Colon (tissue), 2 donors: Measurements from ENCODE around the gene FAM110D.

Experiments used
- FAIRE-seq: peaks from 2 replicates; lab custom pipeline; 2012; peaks lifted over from hg19 to GRCh38; lab: Jason Lieb, UNC
- donor health status: control.
- donor health status: control.

The FAM110D gene

GRCh38 chr1:26189331-26189730 lies 30.5 kb downstream of the FAM110D start:
- FAIRE-seq: no peak

DNA sequence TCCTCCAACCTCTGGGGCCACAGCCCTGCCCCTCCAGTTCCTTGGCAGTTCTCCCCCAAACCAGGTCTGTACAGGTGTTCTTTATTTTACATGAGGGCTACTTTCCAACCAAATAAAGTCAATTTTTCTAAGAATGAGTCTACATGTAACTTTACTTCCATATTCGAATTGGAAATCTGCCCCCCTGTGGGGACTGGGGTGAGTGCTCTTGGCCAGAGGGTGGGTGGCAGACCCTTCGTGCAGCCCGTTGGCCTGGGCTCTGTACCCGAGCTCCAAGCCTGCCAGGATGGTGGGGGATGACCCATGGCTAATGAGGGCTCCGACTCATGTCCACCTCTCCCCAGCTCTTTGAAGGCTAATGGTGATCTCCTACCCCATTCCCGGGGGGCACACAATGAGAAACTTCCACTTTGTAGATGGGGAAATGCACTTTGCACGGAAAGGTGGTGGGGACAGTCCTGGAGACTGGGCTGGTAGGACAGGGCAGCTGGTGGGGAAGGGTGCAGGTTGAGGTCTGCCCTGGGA lies 30.9 kb downstream of the FAM110D start:
- no peak for FAIRE-seq

DNA sequence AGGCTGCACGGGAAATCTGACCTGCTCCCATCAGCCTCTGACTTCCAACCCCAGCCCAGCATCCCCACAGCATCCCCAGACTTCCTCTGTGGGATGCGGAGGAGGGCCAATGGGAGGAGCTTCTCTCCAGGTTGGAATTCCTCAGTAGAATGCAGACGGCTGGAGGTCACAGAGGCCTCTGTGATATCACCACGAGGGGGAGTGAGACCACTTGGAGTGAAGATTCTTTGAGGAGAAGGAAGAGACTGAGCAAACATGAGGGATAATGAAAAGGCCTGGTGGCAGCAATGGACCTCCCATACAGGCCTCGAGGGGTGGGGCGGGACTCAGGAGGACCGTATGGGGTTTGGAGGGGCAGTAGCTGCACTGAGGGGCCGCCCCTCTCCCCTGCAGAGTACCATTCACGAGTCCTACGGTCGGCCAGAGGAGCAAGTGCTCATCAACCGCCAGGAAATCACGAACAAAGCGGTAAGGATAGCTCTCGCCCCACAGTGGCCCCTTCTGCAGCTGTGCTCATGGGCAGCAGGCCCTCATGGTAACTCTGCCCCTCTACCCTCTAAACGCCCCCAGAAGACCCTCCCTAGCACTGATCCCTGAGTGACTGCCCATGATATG lies 31.6 kb downstream of the FAM110D start, which contains the start of gene CATSPER4:
Gene CATSPER4 (plus strand): TSS at position 230 of the 615 bp plus-strand sequence. CDS start 26 bp downstream, at position 256.
- no peak for FAIRE-seq

- no peak for FAIRE-seq
Measured at GRCh38 chr1:26191739-26192138, 32.9 kb downstream of the FAM110D start.

GRCh38 chr1:26195805-26196204 lies 36.9 kb downstream of the FAM110D start:
- no peak for FAIRE-seq

DNA sequence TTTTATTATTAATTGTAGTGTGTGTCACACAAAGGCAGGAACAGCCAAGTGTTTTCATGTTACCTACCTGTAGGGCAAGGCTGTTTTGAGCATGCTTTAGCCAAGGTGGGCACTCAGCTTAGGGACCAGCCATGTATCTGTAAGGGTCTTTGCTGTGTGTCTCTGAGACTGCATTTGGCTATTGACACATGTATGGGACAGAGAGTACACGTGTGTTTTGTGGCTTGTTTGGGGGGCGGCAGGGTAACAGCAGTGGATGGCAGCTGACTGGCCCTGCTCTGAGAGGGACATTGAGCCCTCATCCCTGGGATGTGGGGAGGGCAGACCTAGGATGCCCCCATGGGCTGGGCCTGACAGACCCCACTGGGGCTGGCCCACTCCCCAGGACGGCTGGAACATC lies 38.4 kb downstream of the FAM110D start:
- FAIRE-seq: no peak

DNA sequence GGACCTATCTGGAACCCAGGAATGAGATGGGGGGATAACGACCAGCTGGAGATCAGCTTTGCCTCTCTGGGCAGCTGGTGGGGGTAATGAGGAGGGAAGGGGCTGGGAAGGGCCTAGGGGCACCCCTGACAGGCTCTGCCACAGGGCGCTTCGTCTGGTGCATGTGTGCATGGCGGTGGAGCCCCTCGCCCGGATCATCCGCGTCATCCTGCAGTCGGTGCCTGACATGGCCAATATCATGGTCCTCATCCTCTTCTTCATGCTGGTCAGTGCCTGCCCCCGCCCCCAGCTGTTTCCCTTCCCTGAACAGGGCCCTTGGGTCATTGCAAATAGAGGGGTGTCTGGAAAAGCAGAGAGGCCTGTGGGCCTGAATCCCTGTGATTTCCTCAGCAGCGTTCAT lies 38.9 kb downstream of the FAM110D start:
- FAIRE-seq: no peak

DNA sequence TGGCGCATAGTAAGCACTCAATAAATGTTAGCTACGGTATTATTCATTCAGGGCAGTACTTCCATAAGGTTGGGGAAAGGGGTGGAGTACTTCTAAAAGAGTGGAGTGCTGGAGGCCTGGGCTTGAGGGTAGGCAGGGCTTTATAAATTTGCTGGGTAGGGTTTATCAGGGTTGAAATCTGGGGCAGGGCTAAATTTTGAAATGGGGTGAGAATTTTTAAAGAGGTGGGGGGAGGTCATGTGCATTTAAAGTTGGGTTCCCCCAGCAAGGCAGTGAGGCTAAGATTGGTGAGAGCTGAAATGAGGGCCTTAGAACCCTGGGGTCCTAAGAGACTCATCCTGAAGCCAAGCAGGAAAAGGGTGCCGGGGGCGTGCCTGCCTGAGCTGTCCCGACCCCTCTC lies 41.5 kb downstream of the FAM110D start:
- FAIRE-seq: no peak

DNA sequence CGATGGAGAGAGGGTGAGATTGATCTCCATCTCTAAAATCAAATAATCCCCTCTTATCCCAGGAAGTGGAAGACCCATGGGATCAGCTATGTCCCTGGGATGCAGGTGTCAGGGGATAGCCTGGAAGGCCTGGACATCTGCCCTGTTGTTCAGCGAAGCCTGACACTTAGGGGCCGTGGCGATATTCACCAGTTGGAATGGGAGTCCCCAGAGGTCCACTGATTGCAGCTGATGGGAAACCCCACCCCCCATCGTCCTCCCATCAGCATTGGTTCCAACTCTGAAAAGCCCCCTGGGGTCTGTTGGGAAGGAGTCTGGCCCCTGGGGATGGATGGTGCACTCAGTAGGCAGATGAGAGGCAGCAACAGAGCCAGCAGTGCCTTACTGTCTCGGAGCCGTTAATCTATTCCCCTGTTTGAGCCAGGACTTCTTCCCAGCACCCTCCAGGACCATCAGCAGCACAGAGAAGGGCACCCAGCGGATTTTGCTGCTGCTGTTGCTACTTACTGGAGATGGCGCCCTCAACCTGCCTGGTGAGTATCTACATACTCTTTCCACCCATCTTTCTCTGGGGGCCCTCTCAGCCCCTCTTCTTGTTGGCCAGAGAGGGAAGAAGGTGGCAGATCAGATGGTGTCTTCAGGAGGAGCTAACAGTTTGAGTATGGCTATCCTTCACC lies 44.9 kb downstream of the FAM110D start:
- FAIRE-seq: no peak

- no peak for FAIRE-seq
Measured at GRCh38 chr1:26210147-26210870, 51.4 kb downstream of the FAM110D start.

DNA sequence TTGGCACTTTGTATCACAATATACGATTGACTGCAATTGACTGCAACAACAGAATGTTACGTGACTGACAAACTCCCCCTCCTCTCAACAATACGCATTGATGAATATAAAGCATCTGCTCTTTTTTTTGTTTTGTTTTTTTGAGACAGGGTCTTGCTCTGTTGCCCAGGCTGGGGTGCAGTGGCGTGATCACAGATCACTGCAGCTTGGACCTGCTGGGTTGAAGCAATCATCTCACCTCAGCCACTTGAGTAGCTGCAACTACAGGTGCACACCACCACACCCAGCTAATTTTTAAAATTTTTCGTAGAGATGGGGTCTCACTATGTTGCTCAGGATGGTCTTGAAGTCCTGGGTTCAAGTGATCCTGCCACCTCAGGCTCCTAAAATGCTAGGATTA lies 53.8 kb downstream of the FAM110D start:
- FAIRE-seq: no peak

GRCh38 chr1:26213335-26213905 lies 54.5 kb downstream of the FAM110D start:
- FAIRE-seq: no peak
